Measurements from ENCODE around the gene ROMO1.
"Not testable (repeated sequence)": the region's sequence is repeated elsewhere in the genome, so short reads cannot be mapped to it uniquely, and the experiment has no call there.

ROMO1 gene

GRCh38 chr20:35734777-35735649 lies 35.8 kb downstream of the ROMO1 start:
- H3K36me3 ChIP-seq (replicated peaks), result peaks cover 99% of the 10 kb centered on the region
- in situ Hi-C loops (cut with MboI; ENCODE audit: low sequenced_read_pairs), result no loop called here
- DNase-seq (ENCODE audit: low spot score in 2 of 2), result no peak
- peaks cover 39% of the 10 kb centered on the region for H3K4me1 ChIP-seq
- no peak overlapping the region for H3K4me3 ChIP-seq
- no peaks in the 10 kb centered on the region for H3K27me3 ChIP-seq (ENCODE audit: low read depth)
- no peaks in the 10 kb centered on the region for H3K9me3 ChIP-seq

- in situ Hi-C loops (cut with MboI; ENCODE audit: low sequenced_read_pairs), result no loop called here
- no peak for DNase-seq (ENCODE audit: low spot score in 2 of 2)
- Histone ChIP-seq H3K27me3 (ENCODE audit: low read depth) (no peaks in the 10 kb centered on the region), H3K36me3 (replicated peaks) (peaks cover 98% of the 10 kb centered on the region), H3K4me1 (peaks cover 39% of the 10 kb centered on the region), H3K9me3 (no peaks in the 10 kb centered on the region), H3K4me3 (no peak overlapping the region)
These were observed 36.7 kb downstream of the ROMO1 start for GRCh38 chr20:35735826-35736470.

- DNase-seq (ENCODE audit: low spot score in 2 of 2), result no peak
- no peak overlapping the region for H3K4me3 ChIP-seq
- H3K9me3 ChIP-seq, result no peaks in the 10 kb centered on the region
- no peaks in the 10 kb centered on the region for H3K27me3 ChIP-seq (ENCODE audit: low read depth)
- H3K4me1 ChIP-seq, result peaks cover 30% of the 10 kb centered on the region
- in situ Hi-C loops (cut with MboI; ENCODE audit: low sequenced_read_pairs), result no loop called here
- H3K36me3 ChIP-seq (replicated peaks), result peaks cover 88% of the 10 kb centered on the region
These were observed 38.7 kb downstream of the ROMO1 start for GRCh38 chr20:35737865-35738333.

- Histone ChIP-seq H3K36me3 (replicated peaks) (peaks cover 81% of the 10 kb centered on the region), H3K9me3 (no peaks in the 10 kb centered on the region), H3K4me3 (no peak overlapping the region), H3K27me3 (ENCODE audit: low read depth) (no peaks in the 10 kb centered on the region), H3K4me1 (peaks cover 36% of the 10 kb centered on the region)
- in situ Hi-C loops (cut with MboI; ENCODE audit: low sequenced_read_pairs), result no loop called here
- DNase-seq (ENCODE audit: low spot score in 2 of 2), result no peak
These were observed 39.4 kb downstream of the ROMO1 start for GRCh38 chr20:35738410-35739179.

- H3K4me3 ChIP-seq, result peak overlapping the region; percentile 92
- H3K36me3 ChIP-seq (replicated peaks), result peaks cover 72% of the 10 kb centered on the region
- no peaks in the 10 kb centered on the region for H3K27me3 ChIP-seq (ENCODE audit: low read depth)
- in situ Hi-C loops (cut with MboI; ENCODE audit: low sequenced_read_pairs), result no loop called here
- peaks cover 40% of the 10 kb centered on the region for H3K4me1 ChIP-seq
- DNase-seq (ENCODE audit: low spot score in 2 of 2), result peak; percentile 47
- H3K9me3 ChIP-seq, result no peaks in the 10 kb centered on the region
These were observed 40.3 kb downstream of the ROMO1 start for GRCh38 chr20:35739294-35740163.

- H3K36me3 ChIP-seq (replicated peaks), result peaks cover 46% of the 10 kb centered on the region
- no peaks in the 10 kb centered on the region for H3K27me3 ChIP-seq (ENCODE audit: low read depth)
- no peaks in the 10 kb centered on the region for H3K9me3 ChIP-seq
- peak within 1 kb of the TSS; percentile 92 for H3K4me3 ChIP-seq
- H3K4me1 ChIP-seq, result peaks cover 31% of the 10 kb centered on the region
- in situ Hi-C loops (cut with MboI; ENCODE audit: low sequenced_read_pairs), result no loop called here
- DNase-seq (ENCODE audit: low spot score in 2 of 2), result peak; percentile 100
These were observed 42.9 kb downstream of the ROMO1 start, which contains the start of gene RBM39 for GRCh38 chr20:35741892-35742740. Gene RBM39, minus strand, starts transcription at chr20:35742260. Its CDS starts 1,386 bp downstream, at chr20:35740874.

- Histone ChIP-seq H3K27me3 (ENCODE audit: low read depth) (no peaks in the 10 kb centered on the region), H3K36me3 (replicated peaks) (peaks cover 39% of the 10 kb centered on the region), H3K4me3 (peak overlapping the region; percentile 92), H3K4me1 (peaks cover 31% of the 10 kb centered on the region), H3K9me3 (no peaks in the 10 kb centered on the region)
- in situ Hi-C loops (cut with MboI; ENCODE audit: low sequenced_read_pairs), result no loop called here
- peak in 1 of 2 experiments; percentile 72 for DNase-seq (ENCODE audit: low spot score in 2 of 2)
These were observed 43.7 kb downstream of the ROMO1 start for GRCh38 chr20:35742741-35743523.

- H3K9me3 ChIP-seq, result no peaks in the 10 kb centered on the region
- H3K4me1 ChIP-seq, result peaks cover 26% of the 10 kb centered on the region
- DNase-seq (ENCODE audit: low spot score in 2 of 2), result no peak
- no peaks in the 10 kb centered on the region for H3K27me3 ChIP-seq (ENCODE audit: low read depth)
- in situ Hi-C loops (cut with MboI; ENCODE audit: low sequenced_read_pairs), result no loop called here
- peaks cover 29% of the 10 kb centered on the region for H3K36me3 ChIP-seq (replicated peaks)
- no peak overlapping the region for H3K4me3 ChIP-seq
These were observed 44.7 kb downstream of the ROMO1 start for GRCh38 chr20:35743693-35744491.

GRCh38 chr20:35744492-35744841 lies 45.3 kb downstream of the ROMO1 start:
- in situ Hi-C loops (cut with MboI; ENCODE audit: low sequenced_read_pairs); H3K9me3 ChIP-seq; DNase-seq (ENCODE audit: low spot score in 2 of 2); H3K4me3 ChIP-seq; H3K27me3 ChIP-seq (ENCODE audit: low read depth): not testable (repeated sequence)
- peaks cover 24% of the 10 kb centered on the region for H3K36me3 ChIP-seq (replicated peaks)
- peaks cover 22% of the 10 kb centered on the region for H3K4me1 ChIP-seq

Measured in HAP-1 (cell line).